ENCODE measurements around the gene COL5A1.

The COL5A1 gene

GRCh38 chr9:134779640-134780039 lies 138.0 kb downstream of the COL5A1 start:
- no peak for DNase-seq
- intact Hi-C loops (cut with DNase I) = no loop called here

GRCh38 chr9:134781591-134782302 lies 140.1 kb downstream of the COL5A1 start:
- intact Hi-C loops (cut with DNase I) = no loop called here
- DNase-seq = peak in 5 of 42 donors; percentile 24 to 47 (median 28)

- intact Hi-C loops (cut with DNase I) = no loop called here
- DNase-seq = no peak
Measured at GRCh38 chr9:134782921-134783698, 141.5 kb downstream of the COL5A1 start.

GRCh38 chr9:134783699-134784039 lies 142.1 kb downstream of the COL5A1 start:
- peak in 37 of 42 donors; percentile 14 to 73 (median 48) for DNase-seq
- intact Hi-C loops (cut with DNase I) = no loop called here

- intact Hi-C loops (cut with DNase I) = no loop called here
- DNase-seq = no peak
Measured at GRCh38 chr9:134784577-134785305, 143.1 kb downstream of the COL5A1 start.

- intact Hi-C loops (cut with DNase I) = no loop called here
Measured at GRCh38 chr9:134785325-134786108, 143.9 kb downstream of the COL5A1 start.

GRCh38 chr9:134787601-134788531 lies 146.3 kb downstream of the COL5A1 start:
- intact Hi-C loops (cut with DNase I) = no loop called here
- peak; percentile 13 to 92 (median 66) for DNase-seq

More at GRCh38 chr9:134785325-134786108, 143.9 kb downstream of the COL5A1 start:
- DNase-seq = no peak

GRCh38 chr9:134789168-134789567 lies 147.6 kb downstream of the COL5A1 start:
- intact Hi-C loops (cut with DNase I) = no loop called here
- DNase-seq = no peak

- intact Hi-C loops (cut with DNase I) = no loop called here
Measured at GRCh38 chr9:134791009-134791408, 149.4 kb downstream of the COL5A1 start.

GRCh38 chr9:134792627-134793026 lies 151.0 kb downstream of the COL5A1 start:
- DNase-seq = no peak
- intact Hi-C loops (cut with DNase I) = no loop called here

More at GRCh38 chr9:134791009-134791408, 149.4 kb downstream of the COL5A1 start:
- DNase-seq = no peak

GRCh38 chr9:134793288-134794188 lies 151.9 kb downstream of the COL5A1 start:
- intact Hi-C loops (cut with DNase I) = no loop called here
- DNase-seq = no peak

GRCh38 chr9:134794663-134795370 lies 153.2 kb downstream of the COL5A1 start:
- intact Hi-C loops (cut with DNase I) = no loop called here
- DNase-seq = peak in 13 of 42 donors; percentile 10 to 59 (median 39)

GRCh38 chr9:134795446-134795845 lies 153.8 kb downstream of the COL5A1 start:
- intact Hi-C loops (cut with DNase I) = no loop called here
- no peak for DNase-seq

- intact Hi-C loops (cut with DNase I) = no loop called here
- no peak for DNase-seq
Measured at GRCh38 chr9:134796882-134797281, 155.3 kb downstream of the COL5A1 start.

- intact Hi-C loops (cut with DNase I) = no loop called here
- peak in 1 of 42 donors; percentile 12 for DNase-seq
Measured at GRCh38 chr9:134800791-134801339, 159.3 kb downstream of the COL5A1 start.

GRCh38 chr9:134802216-134802795 lies 160.7 kb downstream of the COL5A1 start:
- intact Hi-C loops (cut with DNase I) = no loop called here
- no peak for DNase-seq
